ENCODE data around the gene PSG7. TPM values are rescaled to one million over a fixed set of nuclear protein-coding genes. Genes with fewer than 3 reads are reported as not detected.

PSG7 gene
- total RNA-seq = not detected in 2 replicates

DNA sequence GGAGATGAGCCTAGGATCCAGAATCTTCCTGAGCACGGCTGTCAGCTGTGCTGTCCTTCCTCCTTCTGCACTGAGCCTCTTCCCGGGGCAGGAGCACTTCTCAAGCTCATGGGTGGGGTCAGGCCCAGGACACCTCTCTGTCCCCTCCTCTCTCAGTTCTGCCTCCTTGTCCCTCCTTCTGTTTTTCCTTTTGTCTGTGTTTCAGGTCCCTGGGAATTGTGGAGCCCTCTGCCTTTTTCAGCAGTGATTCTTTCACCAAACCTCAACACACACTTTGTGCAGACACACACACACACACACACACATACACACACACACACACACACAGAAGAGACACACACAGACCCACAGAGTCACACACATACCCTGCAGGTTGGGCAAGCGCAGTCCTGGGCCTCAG is at the start of gene PSG7:
Gene PSG7, minus strand, starts transcription at position 101 of the 400 bp plus-strand sequence. CDS start 131 bp downstream, outside the sequence.

DNA sequence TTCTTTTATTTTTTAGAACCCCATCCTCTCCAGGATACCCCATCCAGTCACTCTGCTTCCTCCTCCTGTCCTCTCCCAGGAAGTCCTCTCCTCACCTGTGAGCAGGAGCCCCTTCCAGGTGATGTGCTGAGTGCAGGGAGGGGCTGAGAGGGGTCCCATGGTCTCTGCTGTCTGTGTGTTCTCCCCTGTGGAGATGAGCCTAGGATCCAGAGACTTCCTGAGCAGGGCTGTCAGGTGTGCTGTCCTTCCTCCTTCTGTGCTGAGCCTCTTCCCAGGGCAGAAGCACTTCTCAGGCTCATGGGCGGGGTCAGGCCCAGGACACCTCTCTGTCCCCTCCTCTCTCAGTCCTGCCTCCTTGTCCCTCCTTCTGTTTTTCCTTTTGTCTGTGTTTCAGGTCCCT is 19.4 kb downstream of the PSG7 start, which contains the start of gene PSG6:
Gene PSG6, minus strand, starts transcription at position 261 of the 400 bp plus-strand sequence. Its CDS starts 102 bp downstream, at position 159.

GRCh38 chr19:42879613-42880012 is 57.4 kb downstream of the PSG7 start, which contains the start of gene PSG1:
PSG1 (minus strand) TSS chr19:42879713; CDS start chr19:42879581, 132 bp downstream.

Other genes starting within 250 kb of the PSG7 start
- not detected in 2 replicates for gene PSG3, start 196.7 kb downstream of the PSG7 start, total RNA-seq
- gene PSG8, start 171.5 kb downstream of the PSG7 start, total RNA-seq = not detected in 2 replicates
- gene PSG1, start 57.5 kb downstream of the PSG7 start, total RNA-seq = 0.22 and 0.62 TPM in 2 replicates
- 0.11 TPM in 1 of 2 replicates, not detected in the other for gene PSG6, start 19.3 kb downstream of the PSG7 start, total RNA-seq
- 0.11 TPM in 1 of 2 replicates, not detected in the other for gene PSG11, start 89.3 kb upstream of the PSG7 start, total RNA-seq
- gene PSG2, start 145.5 kb upstream of the PSG7 start, total RNA-seq = 0.12 TPM in 1 of 2 replicates, not detected in the other
- gene PSG5, start 249.3 kb upstream of the PSG7 start, total RNA-seq = 3.2 and 5.0 TPM in 2 replicates

All from uterine smooth muscle cell (primary cell).